Activated naive CD8-positive, alpha-beta T cell treated with anti-CD3 and anti-CD28 coated beads, Interleukin-2, amount 10 ng/mL, durations not matched to agents 7 days and 5 days (primary cell): ENCODE measurements around the gene AP5Z1. TPM values are rescaled to one million over a fixed set of nuclear protein-coding genes. Genes with fewer than 3 reads are reported as not detected.
A peak's percentile ranks its signal among the peaks of the same experiment; 100 is the strongest.

Experiments
- ATAC-seq: fragments of 150-1000 bp; cut with Tn5 transposase; one replicate; pipeline ENCODE4 v1.10.0; 2021; ENCODE audit warnings: low read depth, moderate library complexity
- POLR2A ChIA-PET: fragments of 350-600 bp; sonication (Branson Sonifier 250); formaldehyde crosslinking; loops from one replicate; lab custom pipeline; 2021; ENCODE audit warnings: antibody characterized with exemption; lab: Charles Lee
- DNase-seq: peaks from one replicate; pipeline ENCODE4 v3.0.0; 2021
- H3K27ac Mint-ChIP-seq: one replicate; pipeline ENCODE4 v1.8.0; 2022; ENCODE audit warnings: mild to moderate bottlenecking, mixed read lengths
- H3K27me3 Mint-ChIP-seq: one replicate; pipeline ENCODE4 v1.8.0; 2022; ENCODE audit warnings: mild to moderate bottlenecking, moderate library complexity, mixed read lengths
- H3K36me3 Mint-ChIP-seq: one replicate; pipeline ENCODE4 v1.8.0; 2021; ENCODE audit warnings: mild to moderate bottlenecking, mixed read lengths
- H3K4me1 Mint-ChIP-seq: one replicate; pipeline ENCODE4 v1.8.0; 2021; ENCODE audit warnings: mixed read lengths
- H3K4me3 Mint-ChIP-seq: one replicate; pipeline ENCODE4 v1.8.0; 2022; ENCODE audit warnings: mild to moderate bottlenecking, moderate library complexity, mixed read lengths
- H3K9me3 Mint-ChIP-seq: one replicate; pipeline ENCODE4 v1.8.0; 2021; ENCODE audit warnings: mixed read lengths
- total RNA-seq, 2 experiments: library from RNA; stranded (reverse); gene quantifications; one replicate each; pipeline ENCODE4 v1.2.3, GENCODE V29; 2021

AP5Z1 gene
- total RNA-seq, 2 experiments from 2014 or later, result 70.1 to 74.6 TPM

DNA sequence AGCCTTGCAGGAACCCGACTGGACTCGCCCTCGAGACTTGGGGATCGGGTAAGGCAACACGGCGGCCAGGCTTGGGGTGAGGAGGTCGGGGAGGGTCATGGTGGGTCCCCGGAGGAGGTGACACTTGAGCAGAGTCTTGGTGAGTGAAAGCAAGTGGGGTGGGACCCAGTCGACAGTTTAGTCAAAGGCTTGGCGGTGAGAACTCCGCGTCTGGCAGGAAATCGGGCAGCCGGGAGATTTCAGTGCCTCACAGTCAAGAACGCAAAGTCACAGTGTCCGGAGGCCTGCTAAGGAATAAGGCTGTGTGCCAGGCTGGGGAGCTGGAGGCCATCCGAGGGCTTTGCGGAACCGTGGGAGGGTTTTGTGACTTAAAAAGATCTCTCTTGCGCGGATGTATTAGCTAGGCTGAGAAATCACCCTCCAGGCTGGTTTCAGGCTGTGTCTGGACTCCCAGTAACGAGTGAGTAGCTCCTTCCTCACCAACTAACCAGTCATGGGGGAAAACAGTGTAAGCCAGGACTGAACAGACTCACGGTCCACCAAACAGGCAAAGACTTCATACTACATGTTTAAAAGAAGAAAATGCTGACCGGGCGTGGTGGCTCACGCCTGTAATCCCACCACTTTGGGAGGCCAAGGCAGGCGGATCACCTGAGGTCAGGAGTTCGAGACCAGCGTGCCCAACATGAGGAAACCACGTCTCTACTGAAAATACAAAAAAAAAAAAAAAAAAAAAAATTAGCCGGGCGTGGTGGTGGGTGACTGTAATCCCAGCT, 613 bp downstream of the AP5Z1 start:
- H3K9me3 Mint-ChIP-seq, result no peaks in the 10 kb centered on the region
- peaks cover 29% of the 10 kb centered on the region for H3K4me1 Mint-ChIP-seq
- POLR2A ChIA-PET, result interaction anchor here (0.7 to 3.7 kb wide), 17 partner anchors 8 to 621 kb away, joined by 3 to 43 read pairs (median 4); partner anchors contain the start of gene RADIL
- H3K4me3 Mint-ChIP-seq, result peak overlapping the region; percentile 99
- H3K36me3 Mint-ChIP-seq, result peaks cover 12% of the 10 kb centered on the region
- no peaks in the 10 kb centered on the region for H3K27me3 Mint-ChIP-seq
- H3K27ac Mint-ChIP-seq, result peak overlapping the region; percentile 99
- ATAC-seq, result peak; percentile 35
- no peak for DNase-seq

DNA sequence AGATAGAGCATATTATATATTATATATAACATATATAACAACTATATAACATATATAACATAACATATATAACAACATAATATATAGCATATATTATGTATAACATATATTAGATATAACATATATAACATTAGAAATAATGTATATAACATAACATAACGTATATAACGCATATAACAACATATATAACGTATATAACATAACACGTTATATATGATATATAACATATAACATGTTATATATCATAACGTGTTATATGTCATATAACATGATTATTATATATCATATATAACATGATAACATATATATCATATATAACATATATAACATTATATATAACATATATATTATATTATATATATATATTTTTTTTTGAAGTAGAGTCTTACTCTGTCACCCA, 3.7 kb downstream of the AP5Z1 start:
- Mint-ChIP-seq H3K36me3 (peaks cover 14% of the 10 kb centered on the region), H3K27ac (no peak overlapping the region), H3K4me3 (no peak overlapping the region), H3K9me3 (no peaks in the 10 kb centered on the region), H3K27me3 (no peaks in the 10 kb centered on the region), H3K4me1 (peaks cover 24% of the 10 kb centered on the region)
- DNase-seq, result no peak
- no peak for ATAC-seq
- POLR2A ChIA-PET, result no interaction called here

- ATAC-seq (no peak), DNase-seq (no peak)
- H3K27me3 Mint-ChIP-seq, result no peaks in the 10 kb centered on the region
- peaks cover 6% of the 10 kb centered on the region for H3K36me3 Mint-ChIP-seq
- POLR2A ChIA-PET, result no interaction called here
- H3K4me1 Mint-ChIP-seq, result peaks cover 11% of the 10 kb centered on the region
- no peak overlapping the region for H3K27ac Mint-ChIP-seq
- H3K9me3 Mint-ChIP-seq, result no peaks in the 10 kb centered on the region
- no peak overlapping the region for H3K4me3 Mint-ChIP-seq
These were observed 6.1 kb downstream of the AP5Z1 start for GRCh38 chr7:4781366-4782069.

DNA sequence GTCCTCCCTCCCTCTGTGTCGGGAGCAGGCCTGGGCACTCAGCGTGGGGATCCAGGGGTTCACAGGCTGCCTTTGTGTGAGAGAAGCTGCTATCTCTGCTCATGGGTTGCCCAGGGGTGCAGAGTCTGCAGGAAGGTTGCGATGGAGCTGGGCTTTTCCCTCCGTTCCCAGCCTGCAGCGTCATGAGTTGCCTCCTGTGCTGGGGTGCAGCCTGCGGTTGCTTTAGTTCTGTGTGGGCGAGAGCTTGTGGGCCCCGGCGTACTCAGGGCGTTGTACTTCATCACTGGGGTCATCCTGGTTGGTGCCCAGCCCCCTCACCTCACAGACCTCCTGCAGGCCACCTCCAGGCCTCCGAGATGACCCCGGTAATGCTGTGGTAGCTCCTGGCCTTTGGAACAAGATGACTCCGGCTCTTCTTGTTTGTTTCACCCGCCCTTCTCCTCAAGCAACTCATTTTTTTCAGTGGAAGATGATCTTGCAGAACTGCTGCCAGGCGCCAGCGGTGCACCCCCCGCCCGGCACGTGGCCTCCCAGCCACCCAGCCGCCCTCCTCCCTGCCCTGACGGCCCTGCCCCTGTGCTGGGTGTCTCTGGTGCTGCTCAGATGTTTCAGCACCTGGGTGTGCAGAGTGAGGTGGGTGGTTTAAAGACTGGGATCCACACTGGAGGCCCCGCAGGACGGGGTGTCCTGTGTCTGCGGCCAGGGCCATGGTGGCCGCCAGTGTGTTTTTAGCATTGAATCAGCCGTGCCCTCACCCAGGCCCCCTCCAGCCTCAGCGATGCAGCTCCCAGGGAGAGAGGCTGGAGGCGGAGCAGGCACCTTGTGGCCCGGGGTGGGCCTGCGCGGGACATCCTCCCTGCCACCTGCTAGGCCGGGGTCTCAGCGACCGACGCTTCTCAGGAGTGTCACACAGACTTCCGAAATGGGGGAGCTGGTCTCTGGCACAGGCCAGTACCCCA, 7.2 kb downstream of the AP5Z1 start:
- H3K4me3 Mint-ChIP-seq, result no peak overlapping the region
- POLR2A ChIA-PET, result no interaction called here
- peaks cover 3% of the 10 kb centered on the region for H3K4me1 Mint-ChIP-seq
- ATAC-seq, result no peak
- H3K36me3 Mint-ChIP-seq, result peaks cover 6% of the 10 kb centered on the region
- DNase-seq, result no peak
- no peaks in the 10 kb centered on the region for H3K9me3 Mint-ChIP-seq
- no peaks in the 10 kb centered on the region for H3K27me3 Mint-ChIP-seq
- no peak overlapping the region for H3K27ac Mint-ChIP-seq

DNA sequence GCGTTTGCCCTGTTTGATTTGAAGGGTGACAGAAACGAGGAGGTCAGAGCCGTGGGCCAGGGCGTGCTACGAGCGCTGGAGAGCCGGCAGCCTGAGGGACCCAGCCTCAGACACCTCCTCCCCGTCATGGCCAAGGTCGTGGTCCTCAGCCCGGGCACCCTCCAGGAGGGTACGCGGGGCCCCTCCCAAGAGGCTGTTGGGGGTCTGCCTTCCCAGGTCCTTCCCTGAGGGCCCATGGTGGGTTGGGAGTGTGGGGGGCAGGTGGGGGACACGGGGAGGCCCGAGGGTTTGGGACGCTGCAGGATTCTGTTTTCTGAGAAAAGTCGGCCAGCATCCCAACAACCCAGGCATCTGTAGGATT, 7.8 kb downstream of the AP5Z1 start:
- Mint-ChIP-seq H3K27me3 (no peaks in the 10 kb centered on the region), H3K9me3 (no peaks in the 10 kb centered on the region), H3K4me3 (no peak overlapping the region), H3K27ac (no peak overlapping the region), H3K4me1 (peaks cover 2% of the 10 kb centered on the region), H3K36me3 (peaks cover 5% of the 10 kb centered on the region)
- ATAC-seq, result no peak
- POLR2A ChIA-PET, result no interaction called here
- no peak for DNase-seq

DNA sequence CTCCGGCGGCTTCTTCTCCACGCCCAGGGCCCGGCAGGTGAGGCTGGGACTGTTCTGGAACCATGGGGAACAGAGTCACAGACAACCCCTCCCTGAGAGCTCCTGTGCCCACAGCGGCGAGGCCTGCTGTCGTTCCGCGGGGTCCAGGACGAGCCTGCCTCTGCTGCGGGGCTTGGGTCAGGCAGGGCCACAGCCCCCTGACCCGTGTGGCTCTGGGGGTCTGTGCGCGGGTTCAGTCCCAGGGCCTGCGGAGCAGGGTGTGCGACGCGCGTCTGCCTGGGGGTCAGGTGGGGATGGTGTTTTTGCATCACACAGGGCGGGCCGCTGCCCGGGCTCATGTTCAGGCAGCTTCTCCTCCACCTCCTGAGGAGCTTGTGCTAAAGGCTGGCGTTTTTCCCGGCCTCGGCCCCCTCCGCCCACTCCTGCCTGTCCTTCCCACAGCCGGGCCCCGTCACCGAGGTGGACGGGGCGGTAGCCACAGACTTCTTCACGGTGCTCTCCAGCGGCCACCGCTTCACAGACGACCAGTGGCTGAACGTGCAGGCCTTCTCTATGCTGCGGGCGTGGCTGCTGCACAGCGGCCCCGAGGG, 8.4 kb downstream of the AP5Z1 start:
- Mint-ChIP-seq H3K4me1 (no peaks in the 10 kb centered on the region), H3K36me3 (peaks cover 3% of the 10 kb centered on the region), H3K9me3 (no peaks in the 10 kb centered on the region), H3K4me3 (no peak overlapping the region), H3K27me3 (no peaks in the 10 kb centered on the region), H3K27ac (no peak overlapping the region)
- no peak for ATAC-seq
- DNase-seq, result no peak
- POLR2A ChIA-PET, result interaction anchor here (1.1 kb wide), 1 partner anchor 8 kb away, joined by 3 read pairs; the partner anchor contains the start of gene AP5Z1

DNA sequence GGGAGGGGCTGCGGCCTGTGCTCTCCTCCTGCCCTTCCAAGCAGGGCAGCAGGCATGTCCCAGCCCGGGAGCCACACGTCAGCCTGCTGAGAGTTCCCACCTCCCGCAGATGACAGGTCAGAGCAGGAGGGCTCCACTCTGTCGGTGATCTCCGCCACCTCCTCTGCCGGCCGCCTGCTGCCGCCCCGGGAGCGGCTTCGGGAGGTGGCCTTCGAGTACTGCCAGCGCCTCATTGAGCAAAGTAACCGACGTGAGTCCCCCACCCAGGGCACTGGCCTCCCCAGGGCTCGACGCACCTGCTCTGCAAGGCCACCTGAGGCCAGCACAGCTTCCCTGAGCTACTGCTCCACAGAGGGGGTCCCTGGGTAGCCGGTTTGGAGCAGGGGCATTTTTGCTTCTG, 9.4 kb downstream of the AP5Z1 start:
- POLR2A ChIA-PET, result interaction anchor here (1.2 kb wide), 1 partner anchor 9 kb away, joined by 5 read pairs; the partner anchor contains the start of gene AP5Z1
- DNase-seq, result no peak
- Mint-ChIP-seq H3K4me3 (no peak overlapping the region), H3K27ac (no peak overlapping the region), H3K4me1 (no peaks in the 10 kb centered on the region), H3K9me3 (no peaks in the 10 kb centered on the region), H3K27me3 (no peaks in the 10 kb centered on the region), H3K36me3 (peaks cover 7% of the 10 kb centered on the region)
- no peak for ATAC-seq

DNA sequence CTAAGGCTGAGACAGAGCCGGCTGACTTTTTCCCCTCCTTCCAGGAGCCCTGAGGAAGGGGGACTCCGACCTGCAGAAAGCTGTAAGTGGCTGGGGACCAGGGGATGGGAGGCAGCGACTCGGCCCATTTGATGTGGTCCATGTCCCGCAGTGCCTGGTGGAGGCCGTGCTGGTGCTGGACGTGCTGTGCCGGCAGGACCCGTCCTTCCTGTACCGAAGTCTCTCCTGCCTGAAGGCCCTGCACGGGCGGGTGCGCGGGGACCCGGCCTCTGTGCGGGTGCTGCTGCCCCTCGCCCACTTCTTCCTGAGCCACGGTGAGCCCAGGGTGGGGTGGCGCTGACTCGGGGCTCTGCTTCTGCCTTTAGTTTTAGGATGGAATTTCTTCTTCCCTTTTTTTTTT, 9.9 kb downstream of the AP5Z1 start:
- POLR2A ChIA-PET, result interaction anchor here (1.2 kb wide), 1 partner anchor 10 kb away, joined by 5 read pairs; the partner anchor contains the start of gene AP5Z1
- H3K9me3 Mint-ChIP-seq, result no peaks in the 10 kb centered on the region
- H3K4me1 Mint-ChIP-seq, result no peaks in the 10 kb centered on the region
- H3K27me3 Mint-ChIP-seq, result no peaks in the 10 kb centered on the region
- peaks cover 9% of the 10 kb centered on the region for H3K36me3 Mint-ChIP-seq
- no peak overlapping the region for H3K27ac Mint-ChIP-seq
- no peak overlapping the region for H3K4me3 Mint-ChIP-seq
- ATAC-seq (no peak), DNase-seq (no peak)

DNA sequence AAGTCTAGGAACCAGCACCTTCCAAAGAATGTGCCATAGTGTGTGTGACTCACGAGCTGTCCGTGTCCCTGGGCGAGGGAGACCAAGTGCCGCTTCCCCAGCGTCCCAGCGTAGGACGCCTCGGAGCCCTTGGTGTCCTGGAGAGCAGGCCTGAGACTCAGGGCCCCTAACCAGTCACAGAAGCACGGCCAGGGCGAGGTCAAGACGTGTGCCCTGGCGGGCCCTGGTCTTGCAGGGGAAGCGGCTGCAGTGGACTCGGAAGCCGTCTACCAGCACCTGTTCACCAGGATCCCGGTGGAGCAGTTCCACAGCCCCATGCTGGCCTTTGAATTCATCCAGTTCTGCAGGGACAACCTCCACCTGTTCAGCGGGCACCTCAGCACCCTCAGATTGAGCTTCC, 10.6 kb downstream of the AP5Z1 start:
- ATAC-seq (no peak), DNase-seq (no peak)
- Mint-ChIP-seq H3K27me3 (no peaks in the 10 kb centered on the region), H3K36me3 (peaks cover 7% of the 10 kb centered on the region), H3K9me3 (no peaks in the 10 kb centered on the region), H3K27ac (no peak overlapping the region), H3K4me3 (no peak overlapping the region), H3K4me1 (no peaks in the 10 kb centered on the region)
- POLR2A ChIA-PET, result interaction anchor here (1.2 to 8.5 kb wide), 2 partner anchors 10 to 11 kb away, joined by 5 to 43 read pairs; partner anchors contain the start of gene AP5Z1

DNA sequence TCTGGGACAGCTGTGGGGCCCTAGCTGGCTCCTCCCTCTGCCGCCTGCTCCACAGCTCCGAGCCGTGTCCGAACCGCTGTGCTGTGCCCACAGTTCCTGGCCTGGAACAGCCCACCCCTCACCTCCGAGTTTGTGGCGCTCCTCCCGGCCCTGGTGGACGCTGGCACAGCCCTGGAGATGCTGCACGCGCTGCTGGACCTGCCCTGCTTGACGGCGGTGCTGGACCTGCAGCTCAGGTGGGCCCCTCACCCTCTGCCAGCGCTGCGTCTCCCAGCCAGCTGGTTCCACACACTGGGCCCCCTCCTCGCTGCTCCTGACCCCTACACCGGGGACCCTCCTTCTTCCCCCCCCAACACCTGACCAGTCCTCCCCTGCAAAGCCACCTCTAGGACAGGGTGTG, 12.1 kb downstream of the AP5Z1 start:
- no peak overlapping the region for H3K4me3 Mint-ChIP-seq
- ATAC-seq (no peak), DNase-seq (no peak)
- POLR2A ChIA-PET, result interaction anchor here (8.5 kb wide), 1 partner anchor 12 kb away, joined by 43 read pairs; the partner anchor contains the start of gene AP5Z1
- H3K9me3 Mint-ChIP-seq, result no peaks in the 10 kb centered on the region
- H3K27me3 Mint-ChIP-seq, result no peaks in the 10 kb centered on the region
- no peak overlapping the region for H3K27ac Mint-ChIP-seq
- H3K36me3 Mint-ChIP-seq, result peaks cover 9% of the 10 kb centered on the region
- peaks cover 1% of the 10 kb centered on the region for H3K4me1 Mint-ChIP-seq

- POLR2A ChIA-PET, result interaction anchor here (8.5 kb wide), 1 partner anchor 12 kb away, joined by 43 read pairs; the partner anchor contains the start of gene AP5Z1
- Mint-ChIP-seq H3K4me1 (peaks cover 1% of the 10 kb centered on the region), H3K9me3 (no peaks in the 10 kb centered on the region), H3K4me3 (no peak overlapping the region), H3K36me3 (peaks cover 9% of the 10 kb centered on the region), H3K27me3 (no peaks in the 10 kb centered on the region), H3K27ac (no peak overlapping the region)
- ATAC-seq (no peak), DNase-seq (no peak)
These were observed 12.7 kb downstream of the AP5Z1 start for GRCh38 chr7:4787947-4788626.

DNA sequence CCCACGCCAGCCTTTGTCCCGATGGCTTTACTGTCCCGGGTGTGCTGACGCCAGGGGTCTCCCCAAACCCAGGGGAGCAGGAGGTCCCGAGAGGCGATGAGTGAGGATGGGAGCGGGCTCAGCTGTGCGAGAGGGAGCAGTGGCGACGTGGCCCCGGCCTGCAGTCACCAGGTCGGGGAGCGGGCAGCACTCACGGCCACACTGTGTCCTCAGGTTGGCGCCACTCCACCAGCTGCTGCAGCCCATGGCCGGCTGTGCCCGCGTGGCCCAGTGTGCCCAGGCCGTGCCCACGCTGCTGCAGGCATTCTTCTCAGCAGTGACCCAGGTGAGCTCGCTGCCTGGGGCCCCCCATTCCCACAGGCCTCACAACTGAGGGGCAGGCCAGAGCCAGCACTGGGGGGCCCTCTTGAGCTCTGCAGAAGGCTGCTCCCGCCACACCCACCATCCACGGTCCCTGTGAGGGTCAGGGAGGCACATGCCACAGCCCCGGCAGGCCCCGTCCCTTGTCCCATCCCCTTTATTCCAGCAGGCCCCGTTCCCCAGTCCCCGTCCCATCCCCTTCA, 13.3 kb downstream of the AP5Z1 start:
- Mint-ChIP-seq H3K4me3 (no peak overlapping the region), H3K4me1 (peaks cover 3% of the 10 kb centered on the region), H3K9me3 (no peaks in the 10 kb centered on the region), H3K27me3 (no peaks in the 10 kb centered on the region), H3K36me3 (peaks cover 9% of the 10 kb centered on the region), H3K27ac (no peak overlapping the region)
- POLR2A ChIA-PET, result interaction anchor here (8.5 kb wide), 1 partner anchor 13 kb away, joined by 43 read pairs; the partner anchor contains the start of gene AP5Z1
- no peak for DNase-seq
- ATAC-seq, result no peak
